ENCODE data around the gene SETMAR.
"Not testable (repeated sequence)": the region's sequence is repeated elsewhere in the genome, so short reads cannot be mapped to it uniquely, and the experiment has no call there.

Gene SETMAR

DNA sequence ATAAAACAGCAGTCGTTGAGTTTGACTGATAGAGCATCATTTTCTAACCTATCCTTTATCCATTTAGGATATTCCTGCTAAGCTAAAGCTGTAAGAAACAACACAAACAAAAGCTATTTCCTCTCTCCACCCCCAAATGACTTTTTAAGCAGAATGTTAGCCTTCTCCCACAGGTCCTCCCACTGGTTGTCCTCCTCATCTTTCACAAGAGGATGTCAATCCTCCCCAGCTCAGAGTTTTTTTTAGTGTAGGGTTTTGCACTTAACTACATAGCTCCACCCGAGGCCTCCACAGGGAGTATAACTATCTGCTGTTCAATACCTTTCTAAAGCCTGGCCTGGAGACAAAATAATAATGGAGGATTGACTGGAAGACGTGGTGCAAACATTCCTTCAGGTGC, 7.8 kb downstream of the SETMAR start:
- TF ChIP-seq PAX5 (IDR thresholded peaks at IDR 0.05; ENCODE audit: insufficient read depth, low read length, severe bottlenecking) (no peak), POU2F2 (IDR thresholded peaks at IDR 0.05; ENCODE audit: low read depth, low read length) (no peak), SPI1 (IDR thresholded peaks at IDR 0.05; ENCODE audit: low read depth, low read length) (no peak), POLR2AphosphoS5 (IDR thresholded peaks at IDR 0.05; ENCODE audit: low read depth, low read length) (no peak), TAF1 (IDR thresholded peaks at IDR 0.05; ENCODE audit: low read depth, low read length) (no peak), POLR2A (IDR thresholded peaks at IDR 0.05; ENCODE audit: low read depth, low read length) (no peak)
- DNase-seq (ENCODE audit: insufficient read length, low spot score) (no peak), FAIRE-seq (no peak)

DNA sequence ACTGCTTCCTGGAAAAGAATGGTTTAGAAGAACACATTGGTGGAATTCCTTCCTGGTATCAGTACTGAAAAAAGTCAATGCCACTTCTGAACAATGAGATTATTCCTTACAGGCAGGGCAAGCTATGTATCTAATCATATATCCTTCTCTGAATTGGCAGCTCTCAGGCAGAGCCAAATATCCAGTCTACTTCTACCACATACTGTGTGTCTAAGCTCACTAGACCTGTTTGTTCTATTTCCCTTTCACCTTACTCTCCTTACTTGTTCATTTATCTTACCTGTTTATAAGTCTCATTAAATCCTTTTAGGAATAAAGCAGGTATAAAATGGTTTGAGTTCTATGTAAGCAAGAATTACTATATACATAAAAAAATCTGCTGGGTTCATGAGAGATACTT, 8.3 kb downstream of the SETMAR start:
- no peak for FAIRE-seq
- TF ChIP-seq POU2F2 (IDR thresholded peaks at IDR 0.05; ENCODE audit: low read depth, low read length), result no peak
- DNase-seq (ENCODE audit: insufficient read length, low spot score), result no peak

DNA sequence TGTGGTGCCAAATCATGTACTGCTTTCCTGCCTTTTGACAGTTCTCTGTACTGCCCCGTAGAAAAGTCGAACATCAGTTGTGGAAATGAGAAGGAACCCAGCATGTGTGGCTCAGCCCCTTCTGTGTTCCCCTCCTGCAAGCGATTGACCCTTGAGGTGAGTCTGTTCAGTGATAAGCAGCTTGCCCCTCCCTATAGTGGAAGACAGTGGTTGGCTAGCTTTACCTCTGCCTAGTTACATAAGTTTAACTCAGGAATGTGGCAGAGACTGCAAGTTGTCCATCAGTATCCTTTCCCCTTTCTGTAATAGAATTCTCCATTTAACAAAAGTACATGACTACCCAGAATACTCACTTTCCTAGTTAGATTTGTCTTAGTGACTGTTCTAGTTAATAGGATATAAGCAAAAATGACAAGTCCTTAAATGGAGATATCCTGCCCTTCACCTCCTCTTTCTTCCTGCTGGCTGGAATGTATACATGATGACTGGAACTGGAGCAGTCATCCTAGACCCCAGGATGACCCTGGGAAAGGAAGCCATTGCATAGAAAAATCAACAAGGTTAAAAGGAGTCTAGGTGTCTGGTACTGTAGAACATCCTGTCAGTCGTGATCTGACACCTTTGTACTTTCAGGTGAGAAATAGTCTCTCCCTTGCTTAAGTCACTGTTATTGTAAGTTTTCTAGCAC, 10.6 kb downstream of the SETMAR start:
- DNase-seq (ENCODE audit: insufficient read length, low spot score) (no peak), FAIRE-seq (peak; percentile 20)
- TF ChIP-seq SPI1 (IDR thresholded peaks at IDR 0.05; ENCODE audit: low read depth, low read length) (no peak), POLR2A (IDR thresholded peaks at IDR 0.05; ENCODE audit: low read depth, low read length) (no peak), TAF1 (IDR thresholded peaks at IDR 0.05; ENCODE audit: low read depth, low read length) (no peak), PAX5 (IDR thresholded peaks at IDR 0.05; ENCODE audit: insufficient read depth, low read length, severe bottlenecking) (no peak), POU2F2 (IDR thresholded peaks at IDR 0.05; ENCODE audit: low read depth, low read length) (no peak), POLR2AphosphoS5 (IDR thresholded peaks at IDR 0.05; ENCODE audit: low read depth, low read length) (no peak)

DNA sequence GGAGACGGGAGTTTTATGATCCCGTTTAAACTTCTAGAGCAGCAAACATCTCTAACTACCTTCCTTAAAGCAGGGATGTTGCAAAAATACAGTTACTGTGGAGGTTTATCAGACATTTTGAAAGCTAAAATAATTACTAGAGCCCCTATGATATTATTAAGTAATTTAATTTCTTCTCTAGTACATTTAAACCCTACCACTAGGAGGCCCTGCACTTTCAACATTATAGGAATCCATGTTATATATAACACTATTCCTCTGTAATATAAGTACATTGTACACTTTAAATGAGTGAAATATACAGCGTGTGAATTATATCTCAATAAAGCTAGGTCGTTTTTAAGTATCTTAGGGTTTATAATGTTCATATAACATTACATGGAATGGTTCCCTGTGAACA, 11.5 kb downstream of the SETMAR start:
- FAIRE-seq (no peak), DNase-seq (ENCODE audit: insufficient read length, low spot score) (no peak)
- TF ChIP-seq POU2F2 (IDR thresholded peaks at IDR 0.05; ENCODE audit: low read depth, low read length) (no peak), POLR2A (IDR thresholded peaks at IDR 0.05; ENCODE audit: low read depth, low read length) (no peak), PAX5 (IDR thresholded peaks at IDR 0.05; ENCODE audit: insufficient read depth, low read length, severe bottlenecking) (no peak), SPI1 (IDR thresholded peaks at IDR 0.05; ENCODE audit: low read depth, low read length) (no peak), POLR2AphosphoS5 (IDR thresholded peaks at IDR 0.05; ENCODE audit: low read depth, low read length) (no peak), TAF1 (IDR thresholded peaks at IDR 0.05; ENCODE audit: low read depth, low read length) (no peak)

DNA sequence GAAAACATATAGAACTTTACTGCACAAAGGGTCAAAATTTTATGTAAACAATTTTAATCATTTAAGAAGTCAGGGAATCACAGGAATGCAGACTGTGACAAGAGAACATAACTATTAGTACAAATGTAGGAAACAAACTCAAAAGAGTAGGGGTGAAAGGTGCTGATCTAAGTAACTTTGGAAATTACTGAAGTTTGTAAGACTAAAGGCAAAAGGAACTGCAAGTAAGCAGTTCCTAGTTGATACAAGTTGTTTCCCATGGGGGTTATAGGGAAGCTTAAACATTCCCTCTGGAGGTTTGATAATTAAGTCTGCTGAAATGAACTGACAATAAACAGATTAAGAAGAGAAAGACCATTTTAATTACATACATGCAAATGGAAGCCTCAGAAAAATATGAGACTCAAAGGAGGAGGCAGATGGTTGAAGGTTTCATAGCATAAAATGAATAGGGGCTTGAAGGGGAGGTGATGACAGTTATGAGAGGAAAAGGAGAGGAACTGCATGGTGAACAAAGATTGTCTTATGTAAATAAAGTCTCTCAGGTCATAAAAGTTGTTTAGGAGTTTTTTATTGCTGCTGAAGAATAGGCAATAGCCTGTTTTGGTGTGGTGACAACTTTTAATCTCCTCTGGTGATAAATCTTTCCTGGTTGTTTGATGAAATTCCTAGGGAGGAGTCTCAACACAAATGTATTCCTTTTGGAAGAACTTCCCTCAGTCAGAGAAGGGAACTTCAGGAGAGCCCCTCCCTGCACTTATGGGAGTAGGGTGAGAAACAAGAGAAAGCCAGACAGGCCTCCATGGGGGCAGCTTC, 17.1 kb downstream of the SETMAR start:
- FAIRE-seq (no peak), DNase-seq (ENCODE audit: insufficient read length, low spot score) (no peak)
- no peak for TF ChIP-seq POU2F2 (IDR thresholded peaks at IDR 0.05; ENCODE audit: low read depth, low read length)
- TF ChIP-seq POLR2AphosphoS5 (IDR thresholded peaks at IDR 0.05; ENCODE audit: low read depth, low read length), result no peak
- TF ChIP-seq SPI1 (IDR thresholded peaks at IDR 0.05; ENCODE audit: low read depth, low read length), result no peak
- no peak for TF ChIP-seq TAF1 (IDR thresholded peaks at IDR 0.05; ENCODE audit: low read depth, low read length)
- TF ChIP-seq PAX5 (IDR thresholded peaks at IDR 0.05; ENCODE audit: insufficient read depth, low read length, severe bottlenecking), result no peak
- no peak for TF ChIP-seq POLR2A (IDR thresholded peaks at IDR 0.05; ENCODE audit: low read depth, low read length)

DNA sequence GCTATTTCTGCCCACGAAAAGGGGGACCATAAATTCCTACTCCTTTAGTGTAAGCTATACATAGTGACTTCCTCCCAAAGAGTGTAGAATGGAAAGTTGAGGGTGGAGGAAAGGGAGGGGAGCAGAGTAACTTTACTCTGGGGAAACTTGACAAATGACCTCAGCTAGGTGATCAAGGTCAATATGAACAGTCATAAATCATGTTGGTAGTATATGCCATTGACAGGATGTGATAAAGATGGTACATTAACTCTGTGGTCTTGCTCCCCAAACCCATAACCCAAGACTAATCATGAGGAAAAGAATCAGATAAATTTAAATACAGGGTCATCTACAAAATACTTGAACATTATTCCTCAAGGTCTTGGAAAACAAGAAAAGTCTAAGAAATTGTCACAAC, 18.6 kb downstream of the SETMAR start:
- FAIRE-seq (no peak), DNase-seq (ENCODE audit: insufficient read length, low spot score) (no peak)
- no peak for TF ChIP-seq POLR2A (IDR thresholded peaks at IDR 0.05; ENCODE audit: low read depth, low read length)
- TF ChIP-seq POLR2AphosphoS5 (IDR thresholded peaks at IDR 0.05; ENCODE audit: low read depth, low read length), result no peak
- no peak for TF ChIP-seq SPI1 (IDR thresholded peaks at IDR 0.05; ENCODE audit: low read depth, low read length)
- TF ChIP-seq PAX5 (IDR thresholded peaks at IDR 0.05; ENCODE audit: insufficient read depth, low read length, severe bottlenecking), result no peak
- no peak for TF ChIP-seq TAF1 (IDR thresholded peaks at IDR 0.05; ENCODE audit: low read depth, low read length)
- no peak for TF ChIP-seq POU2F2 (IDR thresholded peaks at IDR 0.05; ENCODE audit: low read depth, low read length)

DNA sequence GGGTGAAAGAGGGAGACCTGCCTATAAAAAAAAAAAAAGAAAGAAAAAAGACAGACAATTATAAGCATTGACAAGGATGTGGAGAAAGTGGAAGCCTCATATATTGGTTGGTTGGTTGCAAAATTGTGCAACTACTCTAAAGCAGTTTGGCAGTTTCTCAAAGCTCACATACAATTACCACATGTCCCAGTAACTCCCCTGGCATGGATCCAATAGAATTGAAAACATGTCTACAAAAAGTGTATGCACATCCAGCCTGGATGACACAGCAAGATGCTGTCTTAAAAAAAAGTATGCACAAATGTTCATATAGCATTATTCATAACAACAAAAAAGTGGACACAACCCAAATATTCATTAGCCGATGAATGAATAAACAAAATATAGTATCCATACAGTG, 19.5 kb downstream of the SETMAR start:
- FAIRE-seq (no peak), DNase-seq (ENCODE audit: insufficient read length, low spot score) (no peak)
- TF ChIP-seq POLR2A (IDR thresholded peaks at IDR 0.05; ENCODE audit: low read depth, low read length) (no peak), SPI1 (IDR thresholded peaks at IDR 0.05; ENCODE audit: low read depth, low read length) (no peak), PAX5 (IDR thresholded peaks at IDR 0.05; ENCODE audit: insufficient read depth, low read length, severe bottlenecking) (no peak), POU2F2 (IDR thresholded peaks at IDR 0.05; ENCODE audit: low read depth, low read length) (no peak), POLR2AphosphoS5 (IDR thresholded peaks at IDR 0.05; ENCODE audit: low read depth, low read length) (no peak), TAF1 (IDR thresholded peaks at IDR 0.05; ENCODE audit: low read depth, low read length) (no peak)

DNA sequence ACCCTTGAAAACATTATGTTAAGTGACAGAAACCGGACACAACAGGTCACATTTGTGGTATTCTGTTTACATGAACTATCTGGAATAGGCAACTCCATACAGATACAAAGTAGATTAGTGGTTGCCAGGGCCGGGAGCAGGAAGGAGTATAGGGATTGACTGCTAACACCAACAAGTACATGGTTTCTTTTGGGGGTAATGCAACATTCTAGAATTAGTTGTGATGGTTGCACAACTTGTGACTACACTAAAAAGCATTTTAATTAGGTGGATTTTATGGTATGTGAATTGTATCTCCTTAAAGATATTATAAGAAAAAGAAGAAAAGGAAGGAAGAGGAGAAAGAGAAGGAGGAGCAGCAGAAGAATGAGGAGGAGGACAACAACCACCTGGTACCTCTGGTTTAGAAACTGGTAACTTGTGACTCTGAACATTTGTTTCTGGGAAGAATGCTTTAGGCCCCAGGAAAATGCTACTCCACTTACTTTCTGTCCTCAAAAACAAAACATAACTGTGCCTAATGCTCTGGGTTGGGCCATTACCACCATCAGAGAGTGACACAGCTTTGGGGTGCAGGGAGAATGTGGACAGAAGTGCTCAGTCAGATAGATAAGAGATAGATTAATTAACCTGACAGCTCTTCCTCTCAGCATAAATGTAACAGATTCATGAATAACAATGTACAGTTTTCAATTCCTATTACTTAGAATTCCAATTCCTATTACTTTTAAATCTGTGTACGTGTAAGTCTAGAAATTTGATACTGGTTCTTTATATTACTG, 20.3 kb downstream of the SETMAR start:
- FAIRE-seq, result no peak
- no peak for TF ChIP-seq PAX5 (IDR thresholded peaks at IDR 0.05; ENCODE audit: insufficient read depth, low read length, severe bottlenecking)
- no peak for TF ChIP-seq SPI1 (IDR thresholded peaks at IDR 0.05; ENCODE audit: low read depth, low read length)
- TF ChIP-seq POU2F2 (IDR thresholded peaks at IDR 0.05; ENCODE audit: low read depth, low read length), result no peak
- no peak for TF ChIP-seq POLR2AphosphoS5 (IDR thresholded peaks at IDR 0.05; ENCODE audit: low read depth, low read length)
- TF ChIP-seq TAF1 (IDR thresholded peaks at IDR 0.05; ENCODE audit: low read depth, low read length), result no peak
- TF ChIP-seq POLR2A (IDR thresholded peaks at IDR 0.05; ENCODE audit: low read depth, low read length), result no peak
- no peak for DNase-seq (ENCODE audit: insufficient read length, low spot score)

DNA sequence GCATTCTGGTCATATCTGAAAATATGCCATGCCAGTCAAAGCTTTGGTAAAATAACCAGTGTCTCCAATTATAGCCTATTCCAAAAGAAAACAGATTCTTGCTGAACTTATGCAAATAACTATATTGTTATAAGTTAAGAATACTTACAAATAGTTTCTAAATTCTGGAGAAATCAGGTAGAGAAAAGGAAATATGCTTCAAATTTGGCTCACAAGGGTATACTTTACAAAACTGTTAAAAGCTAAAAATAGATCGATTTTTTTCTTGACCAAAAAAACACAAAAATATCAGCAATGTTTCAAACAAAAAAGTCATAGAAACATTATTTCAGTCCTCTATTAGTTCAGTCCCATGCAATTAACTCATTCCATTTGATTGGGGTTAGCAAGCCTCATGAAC, 23.7 kb downstream of the SETMAR start:
- no peak for DNase-seq (ENCODE audit: insufficient read length, low spot score)
- no peak for FAIRE-seq
- no peak for TF ChIP-seq PAX5 (IDR thresholded peaks at IDR 0.05; ENCODE audit: insufficient read depth, low read length, severe bottlenecking)
- TF ChIP-seq POU2F2 (IDR thresholded peaks at IDR 0.05; ENCODE audit: low read depth, low read length), result no peak
- TF ChIP-seq POLR2AphosphoS5 (IDR thresholded peaks at IDR 0.05; ENCODE audit: low read depth, low read length), result no peak
- no peak for TF ChIP-seq SPI1 (IDR thresholded peaks at IDR 0.05; ENCODE audit: low read depth, low read length)
- TF ChIP-seq POLR2A (IDR thresholded peaks at IDR 0.05; ENCODE audit: low read depth, low read length), result no peak
- no peak for TF ChIP-seq TAF1 (IDR thresholded peaks at IDR 0.05; ENCODE audit: low read depth, low read length)

DNA sequence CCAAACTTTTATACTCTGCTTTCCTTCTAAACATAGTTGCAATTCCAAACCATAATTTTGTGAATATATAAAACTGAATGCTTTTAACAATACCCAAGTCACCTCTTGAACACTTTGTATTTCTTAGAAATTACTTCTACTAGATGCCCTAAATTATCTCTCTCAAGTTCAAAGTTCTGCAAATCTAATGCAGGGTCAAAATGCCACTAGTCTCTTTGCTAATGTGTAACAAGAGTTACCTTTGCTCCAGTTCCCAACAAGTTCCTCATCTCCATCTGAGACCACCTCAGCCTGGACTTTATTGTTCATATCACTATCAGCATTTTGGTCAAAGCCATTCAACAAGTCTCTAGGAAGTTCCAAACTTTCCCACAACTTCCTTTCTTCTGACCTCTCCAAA, 26.6 kb downstream of the SETMAR start:
- not testable (repeated sequence) for DNase-seq (ENCODE audit: insufficient read length, low spot score); FAIRE-seq
